HUDEP-2 (cell line): Measurements from ENCODE around the gene GAK.

ENCODE experiments used
- DNase-seq, 76 experiments: peaks; one replicate each; lab custom pipeline; 2025; ENCODE audit not compliant: unreplicated experiment in 76 of 76; lab: John Stamatoyannopoulos, UW

Gene GAK

GRCh38 chr4:965048-965765, 33.1 kb upstream of the GAK start:
- DNase-seq: no peak

- no peak for DNase-seq
Measured at GRCh38 chr4:964346-965025, 32.4 kb upstream of the GAK start.

- DNase-seq: no peak
Measured at GRCh38 chr4:963276-964225, 31.4 kb upstream of the GAK start.

GRCh38 chr4:962231-963208, 30.4 kb upstream of the GAK start:
- no peak for DNase-seq

GRCh38 chr4:961351-962230, 29.5 kb upstream of the GAK start:
- no peak for DNase-seq

GRCh38 chr4:960636-961350, 28.7 kb upstream of the GAK start:
- no peak for DNase-seq

- peak in 1 of 76 experiments; percentile 2 for DNase-seq
Measured at GRCh38 chr4:960140-960635, 28.1 kb upstream of the GAK start.

- DNase-seq: no peak
Measured at GRCh38 chr4:959338-960139, 27.4 kb upstream of the GAK start.

- no peak for DNase-seq
Measured at GRCh38 chr4:958696-959337, 26.7 kb upstream of the GAK start.

- DNase-seq: no peak
Measured at GRCh38 chr4:958314-958665, 26.2 kb upstream of the GAK start.

- DNase-seq: no peak
Measured at GRCh38 chr4:957581-958313, 25.6 kb upstream of the GAK start.

GRCh38 chr4:957231-957580, 25.1 kb upstream of the GAK start:
- no peak for DNase-seq

- DNase-seq: no peak
Measured at GRCh38 chr4:956531-957230, 24.6 kb upstream of the GAK start.

GRCh38 chr4:955931-956381, 23.8 kb upstream of the GAK start:
- DNase-seq: no peak

GRCh38 chr4:955161-955921, 23.2 kb upstream of the GAK start:
- no peak for DNase-seq
